IMR-90 (cell line): Measurements from ENCODE around the gene KIF1B.

Source experiments
- CEBPB ChIP-seq: IDR thresholded peaks from 2 replicates; pipeline ENCODE4 v1.6.1; 2012; ENCODE audit warnings: low read depth, low read length, improper control_type of control experiment
- CTCF ChIP-seq: conservative IDR thresholded peaks from 2 replicates; pipeline ENCODE4 v1.5.1; 2012; ENCODE audit warnings: mild to moderate bottlenecking, low read depth, low read length, improper control_type of control experiment
- MXI1 ChIP-seq: IDR thresholded peaks from 2 replicates; pipeline ENCODE4 v1.6.1; 2012; ENCODE audit warnings: low read depth, mild to moderate bottlenecking, low read length, moderate library complexity, borderline replicate concordance
- NFE2L2 ChIP-seq: fragments of 150-350 bp; IDR thresholded peaks from 2 replicates; pipeline ENCODE4 v1.6.1; 2016; ENCODE audit warnings: low read depth, mild to moderate bottlenecking, low read length
- RCOR1 ChIP-seq: IDR thresholded peaks from 2 replicates; pipeline ENCODE4 v1.6.1; 2012; ENCODE audit warnings: mild to moderate bottlenecking, low read length, improper control_type of control experiment; ENCODE audit not compliant: insufficient replicate concordance
- RFX5 ChIP-seq: IDR thresholded peaks from 2 replicates; pipeline ENCODE4 v1.8.0; 2012; ENCODE audit warnings: low read depth, mild to moderate bottlenecking, low read length, moderate library complexity

GRCh38 chr1:10295481-10296085 lies 85.2 kb downstream of the KIF1B start:
- TF ChIP-seq CTCF, result no peak
- no peak for TF ChIP-seq MXI1
- TF ChIP-seq RFX5, result no peak
- no peak for TF ChIP-seq RCOR1
- TF ChIP-seq CEBPB, result no peak
- no peak for TF ChIP-seq NFE2L2
